Nephron (organoid): ENCODE data around the gene FUT8.

ENCODE experiments used
- H3K27ac Mint-ChIP-seq, 3 experiments: 2 replicates each; pipeline ENCODE4 v1.8.0; 2020; ENCODE audit warnings: mixed read lengths in 3 of 3, mild to moderate bottlenecking in 2 of 3, moderate library complexity in 1 of 3
- H3K27me3 Mint-ChIP-seq: 2 replicates; pipeline ENCODE4 v1.8.0; 2021; ENCODE audit warnings: low read depth, mild to moderate bottlenecking, moderate library complexity, mixed read lengths
- H3K36me3 Mint-ChIP-seq: 2 replicates; pipeline ENCODE4 v1.8.0; 2020; ENCODE audit warnings: low read depth, mixed read lengths
- H3K4me1 Mint-ChIP-seq: 2 replicates; pipeline ENCODE4 v1.8.0; 2020; ENCODE audit warnings: mixed read lengths
- H3K4me3 Mint-ChIP-seq, 3 experiments: 2 replicates each; pipeline ENCODE4 v1.8.0; 2020; ENCODE audit warnings: mild to moderate bottlenecking in 3 of 3, mixed read lengths in 3 of 3, moderate library complexity in 2 of 3
- H3K9me3 Mint-ChIP-seq: 2 replicates; pipeline ENCODE4 v1.8.0; 2020; ENCODE audit warnings: mixed read lengths
- TF ChIP-seq, protein P1 (sequence below), 3 experiments: fragments of 200-600 bp; sonication (generic); IDR thresholded peaks; one replicate each; pipeline ENCODE4 v1.5.0; 2021; ENCODE audit warnings: antibody characterized with exemption in 3 of 3; ENCODE audit not compliant: unreplicated experiment in 3 of 3

The FUT8 gene

GRCh38 chr14:65433646-65434045, 21.1 kb downstream of the FUT8 start:
- peaks cover 3% of the 10 kb centered on the region for H3K36me3 Mint-ChIP-seq
- H3K4me1 Mint-ChIP-seq, result peaks cover 9% of the 10 kb centered on the region
- peaks cover 4% of the 10 kb centered on the region for H3K9me3 Mint-ChIP-seq
- H3K27me3 Mint-ChIP-seq, result no peaks in the 10 kb centered on the region
- no peak overlapping the region for H3K27ac Mint-ChIP-seq
- no peak overlapping the region for H3K4me3 Mint-ChIP-seq
- TF ChIP-seq, protein P1, sequence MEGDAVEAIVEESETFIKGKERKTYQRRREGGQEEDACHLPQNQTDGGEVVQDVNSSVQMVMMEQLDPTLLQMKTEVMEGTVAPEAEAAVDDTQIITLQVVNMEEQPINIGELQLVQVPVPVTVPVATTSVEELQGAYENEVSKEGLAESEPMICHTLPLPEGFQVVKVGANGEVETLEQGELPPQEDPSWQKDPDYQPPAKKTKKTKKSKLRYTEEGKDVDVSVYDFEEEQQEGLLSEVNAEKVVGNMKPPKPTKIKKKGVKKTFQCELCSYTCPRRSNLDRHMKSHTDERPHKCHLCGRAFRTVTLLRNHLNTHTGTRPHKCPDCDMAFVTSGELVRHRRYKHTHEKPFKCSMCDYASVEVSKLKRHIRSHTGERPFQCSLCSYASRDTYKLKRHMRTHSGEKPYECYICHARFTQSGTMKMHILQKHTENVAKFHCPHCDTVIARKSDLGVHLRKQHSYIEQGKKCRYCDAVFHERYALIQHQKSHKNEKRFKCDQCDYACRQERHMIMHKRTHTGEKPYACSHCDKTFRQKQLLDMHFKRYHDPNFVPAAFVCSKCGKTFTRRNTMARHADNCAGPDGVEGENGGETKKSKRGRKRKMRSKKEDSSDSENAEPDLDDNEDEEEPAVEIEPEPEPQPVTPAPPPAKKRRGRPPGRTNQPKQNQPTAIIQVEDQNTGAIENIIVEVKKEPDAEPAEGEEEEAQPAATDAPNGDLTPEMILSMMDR (IDR thresholded peaks at IDR 0.05; ENCODE audit: unreplicated experiment in 3 of 3), result no peak

DNA sequence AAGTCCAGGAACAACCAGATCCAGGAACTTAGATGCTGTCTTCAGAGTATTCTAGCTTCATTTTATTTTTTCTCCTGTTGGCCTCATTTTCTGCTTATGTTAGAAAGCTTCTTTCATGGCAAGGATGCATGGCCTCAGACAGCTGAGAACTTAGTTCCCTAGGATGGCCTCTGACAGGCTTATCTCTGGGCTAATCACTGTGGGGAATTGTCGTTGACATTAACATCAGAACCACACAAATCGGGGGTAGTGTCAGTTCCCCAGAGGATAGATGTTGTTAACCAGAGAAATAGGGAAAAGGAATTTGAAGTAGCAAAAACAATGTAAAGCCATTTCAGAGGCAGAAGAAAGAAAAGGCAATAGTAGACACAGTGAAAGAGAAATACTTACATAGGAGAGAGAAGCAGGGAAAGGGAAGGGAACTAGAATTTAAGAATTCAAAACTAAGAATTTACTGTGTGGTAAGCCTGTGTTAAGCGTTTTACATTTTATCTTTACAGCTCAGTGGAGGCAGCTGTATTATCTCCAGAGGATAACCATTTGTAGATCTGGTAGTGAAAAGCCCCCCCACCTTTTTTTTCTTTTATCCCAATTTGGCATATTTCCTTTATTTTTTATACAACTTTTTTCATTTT, 21.8 kb downstream of the FUT8 start:
- TF ChIP-seq, protein P1 (IDR thresholded peaks at IDR 0.05; ENCODE audit: unreplicated experiment in 3 of 3), result no peak
- Mint-ChIP-seq H3K4me3 (no peak overlapping the region), H3K27me3 (no peaks in the 10 kb centered on the region), H3K9me3 (peaks cover 4% of the 10 kb centered on the region), H3K4me1 (peaks cover 9% of the 10 kb centered on the region), H3K36me3 (peaks cover 3% of the 10 kb centered on the region), H3K27ac (no peak overlapping the region)

- H3K27ac Mint-ChIP-seq, result no peak overlapping the region
- no peak overlapping the region for H3K4me3 Mint-ChIP-seq
- H3K4me1 Mint-ChIP-seq, result peaks cover 3% of the 10 kb centered on the region
- H3K36me3 Mint-ChIP-seq, result peaks cover 3% of the 10 kb centered on the region
- no peaks in the 10 kb centered on the region for H3K27me3 Mint-ChIP-seq
- H3K9me3 Mint-ChIP-seq, result peaks cover 4% of the 10 kb centered on the region
- TF ChIP-seq, protein P1 (IDR thresholded peaks at IDR 0.05; ENCODE audit: unreplicated experiment in 3 of 3), result no peak
Measured at GRCh38 chr14:65438266-65438933, 25.9 kb downstream of the FUT8 start.

DNA sequence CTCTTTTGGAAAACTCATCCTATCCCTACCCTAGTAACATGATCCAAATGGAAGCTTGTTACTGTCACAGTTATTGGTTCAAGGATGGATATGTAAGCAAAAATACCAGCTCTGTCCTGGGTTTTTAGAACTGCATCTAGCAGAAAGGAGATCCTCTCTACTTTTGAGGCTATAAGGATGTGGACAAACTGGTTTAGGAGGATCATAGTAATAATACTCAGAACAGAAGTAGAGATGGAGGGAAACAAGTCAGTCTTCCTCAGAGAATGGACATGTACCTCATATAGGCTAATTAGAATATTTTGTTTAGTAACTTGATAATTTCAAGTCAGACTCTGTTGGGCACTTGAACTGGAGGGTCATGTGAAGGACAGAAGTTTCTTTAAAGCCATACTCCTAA, 26.6 kb downstream of the FUT8 start:
- TF ChIP-seq, protein P1 (IDR thresholded peaks at IDR 0.05; ENCODE audit: unreplicated experiment in 3 of 3), result no peak
- H3K27ac Mint-ChIP-seq, result no peak overlapping the region
- H3K4me3 Mint-ChIP-seq, result no peak overlapping the region
- H3K36me3 Mint-ChIP-seq, result peaks cover 3% of the 10 kb centered on the region
- H3K9me3 Mint-ChIP-seq, result peaks cover 4% of the 10 kb centered on the region
- H3K27me3 Mint-ChIP-seq, result no peaks in the 10 kb centered on the region
- H3K4me1 Mint-ChIP-seq, result peaks cover 3% of the 10 kb centered on the region

DNA sequence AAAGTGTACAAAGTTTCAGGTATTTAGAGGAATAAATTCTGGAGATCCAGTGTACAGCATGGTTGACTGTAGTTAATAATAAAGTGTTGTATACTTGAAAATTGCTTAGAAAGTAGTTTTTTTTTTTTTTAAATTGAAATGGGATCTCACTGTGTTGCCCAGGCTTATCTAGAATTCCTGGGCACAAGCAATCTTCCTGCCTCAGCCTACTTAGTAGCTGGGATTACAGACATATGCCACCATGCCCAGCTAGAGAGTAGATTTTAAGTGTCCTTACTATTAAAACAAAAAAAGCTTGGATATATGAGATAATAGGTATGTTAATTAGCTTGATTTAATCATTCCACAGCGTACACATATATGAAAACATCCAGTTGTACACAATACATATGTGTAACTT, 27.7 kb downstream of the FUT8 start:
- no peak overlapping the region for H3K4me3 Mint-ChIP-seq
- no peaks in the 10 kb centered on the region for H3K36me3 Mint-ChIP-seq
- TF ChIP-seq, protein P1 (IDR thresholded peaks at IDR 0.05; ENCODE audit: unreplicated experiment in 3 of 3), result no peak
- no peak overlapping the region for H3K27ac Mint-ChIP-seq
- no peaks in the 10 kb centered on the region for H3K4me1 Mint-ChIP-seq
- H3K9me3 Mint-ChIP-seq, result no peaks in the 10 kb centered on the region
- no peaks in the 10 kb centered on the region for H3K27me3 Mint-ChIP-seq

DNA sequence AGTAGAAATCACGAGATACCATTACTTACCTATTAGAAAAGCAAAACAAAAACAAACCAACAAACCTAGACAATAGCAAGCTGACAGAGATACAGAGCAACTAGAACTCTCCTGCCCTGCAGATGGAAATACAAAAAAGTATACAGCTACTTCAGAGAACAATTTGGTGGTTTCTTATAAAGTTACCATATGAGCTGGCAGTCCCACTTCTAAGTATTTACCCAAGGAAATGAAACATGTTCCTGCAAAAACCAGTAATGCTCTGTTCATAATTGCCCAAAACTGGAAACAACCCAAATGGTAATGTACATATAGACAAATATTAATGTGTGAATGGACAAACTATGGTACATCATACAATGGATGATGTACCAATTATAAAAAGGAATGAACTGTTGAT, 31.7 kb downstream of the FUT8 start:
- no peaks in the 10 kb centered on the region for H3K36me3 Mint-ChIP-seq
- no peak overlapping the region for H3K27ac Mint-ChIP-seq
- TF ChIP-seq, protein P1 (IDR thresholded peaks at IDR 0.05; ENCODE audit: unreplicated experiment in 3 of 3), result no peak
- H3K4me3 Mint-ChIP-seq, result no peak overlapping the region
- no peaks in the 10 kb centered on the region for H3K9me3 Mint-ChIP-seq
- no peaks in the 10 kb centered on the region for H3K4me1 Mint-ChIP-seq
- H3K27me3 Mint-ChIP-seq, result no peaks in the 10 kb centered on the region
